ENCODE results near the gene CHTOP.

- TF ChIP-seq ZNF329 (CRISPR knock-in tag; IDR thresholded peaks at IDR 0.05; ENCODE audit: low read depth) (no peak), HCFC1 (IDR thresholded peaks at IDR 0.05; ENCODE audit: low read depth, low read length) (no peak), ZBTB20 (CRISPR knock-in tag; IDR thresholded peaks at IDR 0.05; ENCODE audit: borderline replicate concordance, low read depth) (no peak), ZSCAN5A (CRISPR knock-in tag; IDR thresholded peaks at IDR 0.05; ENCODE audit: borderline replicate concordance) (no peak), ZNF451 (CRISPR knock-in tag; IDR thresholded peaks at IDR 0.05) (no peak), FOXP4 (CRISPR knock-in tag; IDR thresholded peaks at IDR 0.05) (no peak)
- TF ChIP-seq, protein P1, sequence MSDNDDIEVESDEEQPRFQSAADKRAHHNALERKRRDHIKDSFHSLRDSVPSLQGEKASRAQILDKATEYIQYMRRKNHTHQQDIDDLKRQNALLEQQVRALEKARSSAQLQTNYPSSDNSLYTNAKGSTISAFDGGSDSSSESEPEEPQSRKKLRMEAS (IDR thresholded peaks at IDR 0.05) = no peak
These were observed 35.3 kb upstream of the CHTOP start for GRCh38 chr1:153598309-153599172.

Data from HepG2 (cell line).